HG03039 (cell line): ENCODE data around the gene WEE1.
"Not testable (repeated sequence)": the region's sequence is repeated elsewhere in the genome, so short reads cannot be mapped to it uniquely, and the experiment has no call there.

ENCODE experiments used
- ATAC-seq: cut with Tn5 transposase; IDR thresholded peaks from one replicate; pipeline ENCODE4 v1.9.1; 2021; ENCODE audit warnings: mild to moderate bottlenecking, moderate library complexity; ENCODE audit not compliant: unreplicated experiment

WEE1 gene

GRCh38 chr11:9573052-9573774 lies at the start of gene WEE1:
TSS of gene WEE1 (plus strand) at chr11:9573670. CDS start at chr11:9573934, 264 bp downstream.
- peak; percentile 78 for ATAC-seq

GRCh38 chr11:9524001-9524400 lies 49.5 kb upstream of the WEE1 start:
- ATAC-seq: no peak

GRCh38 chr11:9525116-9525515 lies 48.4 kb upstream of the WEE1 start:
- ATAC-seq: no peak

- no peak for ATAC-seq
These were observed 45.9 kb upstream of the WEE1 start for GRCh38 chr11:9527481-9528135.

- no peak for ATAC-seq
These were observed 45.4 kb upstream of the WEE1 start for GRCh38 chr11:9528136-9528501.

GRCh38 chr11:9528573-9529333 lies 44.7 kb upstream of the WEE1 start:
- no peak for ATAC-seq

GRCh38 chr11:9529334-9529650 lies 44.2 kb upstream of the WEE1 start:
- ATAC-seq: no peak

GRCh38 chr11:9530020-9530621 lies 43.3 kb upstream of the WEE1 start:
- ATAC-seq: no peak

- no peak for ATAC-seq
These were observed 42.4 kb upstream of the WEE1 start for GRCh38 chr11:9530901-9531625.

- no peak for ATAC-seq
These were observed 40.4 kb upstream of the WEE1 start for GRCh38 chr11:9533058-9533457.

- no peak for ATAC-seq
These were observed 39.6 kb upstream of the WEE1 start for GRCh38 chr11:9533736-9534473.

GRCh38 chr11:9535189-9535781 lies 38.2 kb upstream of the WEE1 start:
- no peak for ATAC-seq

- no peak for ATAC-seq
These were observed 34.9 kb upstream of the WEE1 start for GRCh38 chr11:9538548-9538947.

- not testable (repeated sequence) for ATAC-seq
These were observed 24.3 kb upstream of the WEE1 start for GRCh38 chr11:9549216-9549615.

GRCh38 chr11:9550191-9550628 lies 23.3 kb upstream of the WEE1 start:
- no peak for ATAC-seq

- no peak for ATAC-seq
These were observed 12.0 kb upstream of the WEE1 start for GRCh38 chr11:9561279-9561982.

- ATAC-seq: no peak
These were observed 10.8 kb upstream of the WEE1 start for GRCh38 chr11:9562716-9563115.

- ATAC-seq: no peak
These were observed 10.2 kb upstream of the WEE1 start for GRCh38 chr11:9563196-9563730.
